Lower lobe of right lung (tissue), 2 donors: ENCODE data around the gene NEURL1. TPM values are rescaled to one million over a fixed set of nuclear protein-coding genes. Genes with fewer than 3 reads are reported as not detected.

Source experiments
- ATAC-seq, 2 donors: fragments of 200-7000 bp; cut with Tn5 transposase; one replicate each; pipeline ENCODE4 v1.9.1; 2020 to 2022; ENCODE audit warnings: mild to moderate bottlenecking in 2 of 2, moderate library complexity in 2 of 2
- DNase-seq: peaks from one replicate; pipeline ENCODE4 v3.0.0-alpha.2; 2020
- H3K27ac ChIP-seq: fragments of 200-600 bp; one replicate; pipeline ENCODE4 v1.8.0; 2022
- H3K27me3 ChIP-seq: fragments of 200-600 bp; one replicate; pipeline ENCODE4 v1.8.0; 2022; ENCODE audit warnings: low read depth
- H3K36me3 ChIP-seq: fragments of 200-600 bp; one replicate; pipeline ENCODE4 v1.8.0; 2022; ENCODE audit warnings: mild to moderate bottlenecking
- H3K4me1 ChIP-seq: fragments of 200-600 bp; one replicate; pipeline ENCODE4 v1.8.0; 2022
- H3K4me3 ChIP-seq: fragments of 200-600 bp; one replicate; pipeline ENCODE4 v1.8.0; 2022; ENCODE audit warnings: mild to moderate bottlenecking
- H3K9me3 ChIP-seq: fragments of 200-600 bp; one replicate; pipeline ENCODE4 v1.8.0; 2022
- intact Hi-C: fragments of 100-400 bp; cut with DNase I; formaldehyde crosslinking; loops from one replicate; pipeline ENCODE4 v1.11.0; 2022
- total RNA-seq: library from RNA; stranded (reverse); fragmentation: NEBNext Ultra II Directional; extraction: Animal tissue kit (Norgen Biotek cat#: 25700); gene quantifications from one replicate; pipeline ENCODE4 v1.2.1, GENCODE V29; 2021
- TF ChIP-seq, protein P1 (sequence below): fragments of 200-600 bp; IDR thresholded peaks from one replicate; pipeline ENCODE4 v1.8.0; 2022; ENCODE audit warnings: antibody characterized with exemption, mild to moderate bottlenecking
- donor health status: DM: no; HTN: yes; CAD: no; lungs with severe emphysema.

NEURL1 gene
- total RNA-seq, 1 donor from 2014 or later: 0.95 TPM

DNA sequence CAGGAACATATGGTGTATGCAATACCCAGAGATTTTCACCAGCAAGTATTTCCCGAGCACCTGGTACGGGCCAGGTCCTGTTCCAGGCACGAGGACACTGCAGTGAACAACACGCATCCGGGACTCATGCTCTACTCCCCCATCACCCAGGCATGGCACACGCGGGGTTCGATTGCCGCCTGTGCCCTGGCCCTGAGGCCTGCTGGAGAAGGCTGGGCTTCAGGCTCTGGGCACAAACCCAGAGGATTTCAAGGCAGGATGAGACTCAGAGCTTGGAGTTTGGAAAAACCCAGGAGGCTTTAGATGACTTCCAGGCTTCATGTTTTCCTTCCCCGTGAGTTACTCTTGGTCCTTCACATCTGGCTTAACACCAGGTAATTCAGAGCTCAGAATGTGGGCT, 143.5 kb downstream of the NEURL1 start:
- H3K4me1 ChIP-seq: peaks cover 13% of the 10 kb centered on the region
- DNase-seq: no peak
- no peak for ATAC-seq
- no peaks in the 10 kb centered on the region for H3K9me3 ChIP-seq
- peaks cover 10% of the 10 kb centered on the region for H3K36me3 ChIP-seq
- H3K27me3 ChIP-seq: no peaks in the 10 kb centered on the region
- TF ChIP-seq, protein P1, sequence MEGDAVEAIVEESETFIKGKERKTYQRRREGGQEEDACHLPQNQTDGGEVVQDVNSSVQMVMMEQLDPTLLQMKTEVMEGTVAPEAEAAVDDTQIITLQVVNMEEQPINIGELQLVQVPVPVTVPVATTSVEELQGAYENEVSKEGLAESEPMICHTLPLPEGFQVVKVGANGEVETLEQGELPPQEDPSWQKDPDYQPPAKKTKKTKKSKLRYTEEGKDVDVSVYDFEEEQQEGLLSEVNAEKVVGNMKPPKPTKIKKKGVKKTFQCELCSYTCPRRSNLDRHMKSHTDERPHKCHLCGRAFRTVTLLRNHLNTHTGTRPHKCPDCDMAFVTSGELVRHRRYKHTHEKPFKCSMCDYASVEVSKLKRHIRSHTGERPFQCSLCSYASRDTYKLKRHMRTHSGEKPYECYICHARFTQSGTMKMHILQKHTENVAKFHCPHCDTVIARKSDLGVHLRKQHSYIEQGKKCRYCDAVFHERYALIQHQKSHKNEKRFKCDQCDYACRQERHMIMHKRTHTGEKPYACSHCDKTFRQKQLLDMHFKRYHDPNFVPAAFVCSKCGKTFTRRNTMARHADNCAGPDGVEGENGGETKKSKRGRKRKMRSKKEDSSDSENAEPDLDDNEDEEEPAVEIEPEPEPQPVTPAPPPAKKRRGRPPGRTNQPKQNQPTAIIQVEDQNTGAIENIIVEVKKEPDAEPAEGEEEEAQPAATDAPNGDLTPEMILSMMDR: no peak
- intact Hi-C loops: no loop called here
- H3K4me3 ChIP-seq: no peak overlapping the region
- no peak overlapping the region for H3K27ac ChIP-seq

- TF ChIP-seq, protein P1: no peak
- DNase-seq (no peak), ATAC-seq (peak; percentile 37 to 47)
- Histone ChIP-seq H3K36me3 (peaks cover 10% of the 10 kb centered on the region), H3K4me3 (no peak overlapping the region), H3K9me3 (no peaks in the 10 kb centered on the region), H3K27ac (peak overlapping the region; percentile 41), H3K27me3 (no peaks in the 10 kb centered on the region), H3K4me1 (peaks cover 13% of the 10 kb centered on the region)
- intact Hi-C loops: no loop called here
Observed at GRCh38 chr10:103637927-103638557, 144.5 kb downstream of the NEURL1 start.

DNA sequence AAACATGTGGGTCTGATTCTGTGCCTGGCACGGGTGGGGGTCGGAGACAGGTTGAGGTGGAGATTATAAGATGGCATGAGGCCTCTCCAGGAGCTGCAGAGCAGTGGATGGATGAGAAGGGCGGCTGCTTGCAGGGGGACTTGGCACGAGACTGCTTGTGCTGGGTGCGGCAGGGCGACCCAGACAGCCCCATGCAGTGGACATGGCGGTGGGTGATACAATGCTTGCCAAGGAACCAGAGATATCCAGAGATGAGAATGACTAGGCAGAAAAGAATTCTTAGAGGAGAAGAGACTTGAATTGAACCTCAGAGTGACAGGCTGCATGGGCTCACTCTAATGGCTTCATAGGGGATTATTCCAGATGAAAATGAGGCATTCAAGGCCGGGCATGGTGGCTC, 145.4 kb downstream of the NEURL1 start:
- Histone ChIP-seq H3K9me3 (no peaks in the 10 kb centered on the region), H3K36me3 (peaks cover 7% of the 10 kb centered on the region), H3K27ac (no peak overlapping the region), H3K4me3 (no peak overlapping the region), H3K27me3 (no peaks in the 10 kb centered on the region), H3K4me1 (peaks cover 13% of the 10 kb centered on the region)
- DNase-seq: no peak
- TF ChIP-seq, protein P1: no peak
- intact Hi-C loops: no loop called here
- no peak for ATAC-seq

GRCh38 chr10:103640436-103641181, 147.1 kb downstream of the NEURL1 start:
- Histone ChIP-seq H3K27me3 (no peaks in the 10 kb centered on the region), H3K4me3 (no peak overlapping the region), H3K36me3 (no peaks in the 10 kb centered on the region), H3K9me3 (no peaks in the 10 kb centered on the region), H3K27ac (no peak overlapping the region), H3K4me1 (peaks cover 24% of the 10 kb centered on the region)
- no peak for DNase-seq
- no peak for ATAC-seq
- TF ChIP-seq, protein P1: no peak
- intact Hi-C loops: no loop called here

GRCh38 chr10:103641326-103641725, 147.8 kb downstream of the NEURL1 start:
- DNase-seq (no peak), ATAC-seq (no peak)
- Histone ChIP-seq H3K36me3 (no peaks in the 10 kb centered on the region), H3K4me1 (peaks cover 31% of the 10 kb centered on the region), H3K27ac (no peak overlapping the region), H3K4me3 (no peak overlapping the region), H3K27me3 (no peaks in the 10 kb centered on the region), H3K9me3 (no peaks in the 10 kb centered on the region)
- intact Hi-C loops: no loop called here
- TF ChIP-seq, protein P1: no peak

Other genes with a start within 250 kb of the NEURL1 start
- 0.30 TPM for gene RPEL1, start 247.8 kb upstream of the NEURL1 start, total RNA-seq
- not detected for gene INA, start 216.6 kb upstream of the NEURL1 start, total RNA-seq
- gene PCGF6, start 142.6 kb upstream of the NEURL1 start, total RNA-seq: 6.6 TPM
- gene TAF5, start 125.7 kb upstream of the NEURL1 start, total RNA-seq: 4.8 TPM
- gene ATP5MK, start 97.2 kb upstream of the NEURL1 start, total RNA-seq: 221 TPM
- gene PDCD11, start 97.1 kb upstream of the NEURL1 start, total RNA-seq: 21.6 TPM
- gene CALHM2, start 41.3 kb upstream of the NEURL1 start, total RNA-seq: 45.0 TPM
- 0.15 TPM for gene CALHM1, start 34.8 kb upstream of the NEURL1 start, total RNA-seq
- gene CALHM3, start 14.5 kb upstream of the NEURL1 start, total RNA-seq: not detected